IMR-90 (cell line): ENCODE results near the gene FGFR4. TPM values are rescaled to one million over a fixed set of nuclear protein-coding genes. Genes with fewer than 3 reads are reported as not detected.

Experiments
- ATAC-seq: fragments of 200-7000 bp; cut with Tn5 transposase; 2 replicates; pipeline ENCODE4 v1.9.1; 2020; ENCODE audit warnings: low read depth, mild to moderate bottlenecking, moderate library complexity
- BruUV-seq: library from RNA; stranded (reverse); fragments of 400-500 nt; replicated peaks from 2 replicates; lab custom pipeline; 2021; lab: Mats Ljungman, UMichigan
- CTCF ChIA-PET: fragments of 300-600 bp; formaldehyde crosslinking; extraction: SDS; loops from one replicate; lab custom pipeline; 2021; ENCODE audit warnings: antibody characterized with exemption; lab: Yijun Ruan, JAX
- POLR2A ChIA-PET: fragments of 300-600 bp; sonication (Branson Sonifier 250); formaldehyde crosslinking; loops from one replicate; lab custom pipeline; 2022; ENCODE audit warnings: antibody characterized with exemption; ENCODE audit not compliant: unreplicated experiment; lab: Charles Lee
- DNase-seq: peaks from one replicate; pipeline ENCODE4 v3.0.0; 2013
- H2AFZ ChIP-seq: replicated peaks from 2 replicates; pipeline ENCODE3; 2013; ENCODE audit warnings: low read length, mild to moderate bottlenecking; ENCODE audit not compliant: poor library complexity
- H2AK5ac ChIP-seq: 2 replicates; pipeline ENCODE4 v1.6.1; 2013; ENCODE audit warnings: low read depth, low read length, inconsistent platforms
- H2AK9ac ChIP-seq: replicated peaks from 2 replicates; pipeline ENCODE3; 2013; ENCODE audit warnings: mild to moderate bottlenecking, low read depth, low read length, moderate library complexity; ENCODE audit not compliant: poor library complexity
- H2BK120ac ChIP-seq: 2 replicates; pipeline ENCODE4 v1.6.1; 2013; ENCODE audit warnings: low read depth, low read length, inconsistent platforms
- H2BK15ac ChIP-seq: 3 replicates; pipeline ENCODE4 v1.6.1; 2013; ENCODE audit warnings: low read depth, low read length, inconsistent platforms
- H2BK20ac ChIP-seq: 2 replicates; pipeline ENCODE4 v1.6.1; 2013; ENCODE audit warnings: low read depth, mild to moderate bottlenecking, inconsistent platforms, low read length, moderate library complexity
- H2BK5ac ChIP-seq: 2 replicates; pipeline ENCODE4 v1.6.1; 2013; ENCODE audit warnings: mild to moderate bottlenecking, low read depth, low read length, inconsistent platforms; ENCODE audit not compliant: poor library complexity, severe bottlenecking
- H3K14ac ChIP-seq: replicated peaks from 2 replicates; pipeline ENCODE4 v1.6.1; 2013; ENCODE audit warnings: low read depth, low read length, inconsistent platforms
- H3K18ac ChIP-seq: 2 replicates; pipeline ENCODE4 v1.6.1; 2013; ENCODE audit warnings: low read depth, low read length, control low read depth
- H3K23ac ChIP-seq: 2 replicates; pipeline ENCODE4 v1.6.1; 2013; ENCODE audit warnings: low read depth, low read length, inconsistent platforms
- H3K27ac ChIP-seq: 2 replicates; pipeline ENCODE4 v1.5.1; 2013; ENCODE audit warnings: mild to moderate bottlenecking, control low read depth, low read length; ENCODE audit not compliant: insufficient read depth
- H3K27me3 ChIP-seq: 2 replicates; pipeline ENCODE4 v1.6.1; 2013; ENCODE audit warnings: low read length; ENCODE audit not compliant: control insufficient read depth, insufficient read depth
- H3K36me3 ChIP-seq: 2 replicates; pipeline ENCODE4 v1.6.1; 2013; ENCODE audit warnings: low read length, mixed read lengths; ENCODE audit not compliant: control insufficient read depth, insufficient read depth
- H3K4ac ChIP-seq: 2 replicates; pipeline ENCODE4 v1.6.1; 2013; ENCODE audit warnings: low read depth, low read length, inconsistent platforms
- H3K4me1 ChIP-seq: 2 replicates; pipeline ENCODE4 v1.6.1; 2013; ENCODE audit warnings: low read length, mixed read lengths; ENCODE audit not compliant: control insufficient read depth, insufficient read depth
- H3K4me2 ChIP-seq: 2 replicates; pipeline ENCODE4 v1.6.1; 2013; ENCODE audit warnings: low read depth, mild to moderate bottlenecking, control low read depth, low read length, moderate library complexity
- H3K4me3 ChIP-seq: 2 replicates; pipeline ENCODE4 v1.5.1; 2013; ENCODE audit warnings: low read depth, mild to moderate bottlenecking, control low read depth, low read length, moderate library complexity; ENCODE audit not compliant: insufficient read depth
- H3K56ac ChIP-seq: 2 replicates; pipeline ENCODE4 v1.6.1; 2013; ENCODE audit warnings: low read length, inconsistent platforms; ENCODE audit not compliant: insufficient read depth; ENCODE audit errors: extremely low read depth
- H3K79me1 ChIP-seq, 2 experiments: 2 replicates each; pipeline ENCODE4 v1.6.1; 2013; ENCODE audit warnings: low read length in 2 of 2, inconsistent platforms in 1 of 2, low read depth in 1 of 2
- H3K9ac ChIP-seq: 2 replicates; pipeline ENCODE4 v1.6.1; 2013; ENCODE audit warnings: low read depth, low read length, control low read depth
- H3K9me1 ChIP-seq: 2 replicates; pipeline ENCODE4 v1.6.1; 2013; ENCODE audit warnings: low read length, inconsistent platforms; ENCODE audit not compliant: insufficient read depth
- H3K9me3 ChIP-seq: 2 replicates; pipeline ENCODE4 v1.6.1; 2013; ENCODE audit warnings: low read length; ENCODE audit not compliant: control insufficient read depth, insufficient read depth
- H4K20me1 ChIP-seq: 2 replicates; pipeline ENCODE4 v1.6.1; 2013; ENCODE audit warnings: low read length, inconsistent platforms; ENCODE audit not compliant: insufficient read depth
- H4K5ac ChIP-seq: 2 replicates; pipeline ENCODE4 v1.6.1; 2013; ENCODE audit warnings: mild to moderate bottlenecking, low read depth, low read length, control low read depth
- H4K8ac ChIP-seq, 2 experiments: 2 replicates each; pipeline ENCODE4 v1.6.1; 2013; ENCODE audit warnings: low read depth in 2 of 2, low read length in 2 of 2, control low read depth in 1 of 2, inconsistent platforms in 1 of 2
- H4K91ac ChIP-seq: 2 replicates; pipeline ENCODE4 v1.6.1; 2013; ENCODE audit warnings: low read depth, low read length, inconsistent platforms; ENCODE audit not compliant: insufficient read depth
- BHLHE40 ChIP-seq: fragments of 150-350 bp; IDR thresholded peaks from 2 replicates; pipeline ENCODE4 v1.6.1; 2016; ENCODE audit warnings: mild to moderate bottlenecking, low read depth, low read length
- CTCF ChIP-seq: conservative IDR thresholded peaks from 2 replicates; pipeline ENCODE4 v1.5.1; 2012; ENCODE audit warnings: mild to moderate bottlenecking, low read depth, low read length, improper control_type of control experiment
- FOS ChIP-seq: fragments of 150-350 bp; IDR thresholded peaks from 2 replicates; pipeline ENCODE4 v1.6.1; 2016; ENCODE audit warnings: low read depth, low read length
- MAFK ChIP-seq: IDR thresholded peaks from 2 replicates; pipeline ENCODE4 v1.6.1; 2012; ENCODE audit warnings: low read depth, low read length, improper control_type of control experiment
- MAZ ChIP-seq: IDR thresholded peaks from 2 replicates; pipeline ENCODE4 v1.6.1; 2012; ENCODE audit warnings: low read depth, mild to moderate bottlenecking, low read length, improper control_type of control experiment, moderate library complexity, borderline replicate concordance
- RAD21 ChIP-seq: IDR thresholded peaks from 2 replicates; pipeline ENCODE4 v1.6.1; 2012; ENCODE audit warnings: low read length, improper control_type of control experiment
- RCOR1 ChIP-seq: IDR thresholded peaks from 2 replicates; pipeline ENCODE4 v1.6.1; 2012; ENCODE audit warnings: mild to moderate bottlenecking, low read length, improper control_type of control experiment; ENCODE audit not compliant: insufficient replicate concordance
- RFX5 ChIP-seq: IDR thresholded peaks from 2 replicates; pipeline ENCODE4 v1.8.0; 2012; ENCODE audit warnings: low read depth, mild to moderate bottlenecking, low read length, moderate library complexity
- WGBS, 2 experiments: methylation state at CpG; one replicate each; pipeline versions ENCODE4 v1.1.5 to v1.1.7; 2013; ENCODE audit warnings: missing lambda C conversion rate in 2 of 2; ENCODE audit not compliant: insufficient read length in 1 of 2; ENCODE audit errors: extremely low coverage in 2 of 2; 5-methylcytosine and 5-hydroxymethylcytosine counted together
- dilution Hi-C: fragments of 300-500 bp; cut with HindIII; formaldehyde crosslinking; loops from one replicate; pipeline ENCODE4 v1.14.3; 2018; ENCODE audit warnings: low sequenced_read_pairs; ENCODE audit not compliant: unreplicated experiment
- in situ Hi-C: fragments of 300-500 bp; cut with MboI; formaldehyde crosslinking; loops from 3 replicates; pipeline ENCODE4 v1.14.3; 2019; ENCODE audit warnings: low sequenced_read_pairs, inconsistent platforms, mixed read lengths
- intact Hi-C: fragments of 100-400 bp; cut with micrococcal nuclease; formaldehyde crosslinking; loops from 2 replicates; pipeline ENCODE4 v1.10.0; 2022
- polyA plus RNA-seq, 3 experiments: library from polyadenylated mRNA; depleted of rRNA; stranded (reverse); fragments of >200 nt; gene quantifications; 2 replicates each; pipeline ENCODE4 v1.2.3, GENCODE V29; 2012; ENCODE audit warnings: low replicate concordance in 1 of 3
- total RNA-seq: library from RNA; depleted of rRNA; stranded (reverse); fragments of >200 nt; gene quantifications from 2 replicates; pipeline ENCODE4 v1.2.3, GENCODE V29; 2012
- TF ChIP-seq, protein P1 (sequence below): fragments of 150-350 bp; IDR thresholded peaks from 2 replicates; pipeline ENCODE4 v1.6.1; 2016; ENCODE audit warnings: low read depth, mild to moderate bottlenecking, low read length, moderate library complexity, borderline replicate concordance

FGFR4 gene
- total and polyA plus RNA-seq, 2 of the 4 experiments (the other 2 are of a cell fraction), result 0.90 to 2.4 TPM

- no TSS peak for BruUV-seq
- no peak overlapping the region for H2BK5ac ChIP-seq
- H3K23ac ChIP-seq, result no peak overlapping the region
- H3K79me1 ChIP-seq, result no peaks in the 10 kb centered on the region
- H3K9ac ChIP-seq, result no peak overlapping the region
- CTCF ChIA-PET, result interaction anchor here (0.5 to 3.1 kb wide), 6 partner anchors 18 to 452 kb away, joined by 3 to 43 read pairs (median 3); no protein-coding TSS in a partner anchor
- H2BK120ac ChIP-seq, result no peak overlapping the region
- no peaks in the 10 kb centered on the region; the same call in 1 of the 2 replicates for H3K27me3 ChIP-seq
- H4K8ac ChIP-seq, result no peak overlapping the region
- no peak overlapping the region for H4K5ac ChIP-seq
- no peak overlapping the region for H4K91ac ChIP-seq
- H3K4ac ChIP-seq, result no peak overlapping the region
- no peak overlapping the region for H2AFZ ChIP-seq
- H3K9me3 ChIP-seq, result no peaks in the 10 kb centered on the region
- H3K9me1 ChIP-seq, result peaks cover 6% of the 10 kb centered on the region; the same call in 1 of the 2 replicates
- no peak overlapping the region for H3K56ac ChIP-seq
- in situ Hi-C loops (loop anchor here (5.0 kb wide), 1 partner anchor 40 kb away; no protein-coding TSS in a partner anchor), dilution Hi-C loops (no loop called here), intact Hi-C loops (loop anchor here (1.0 to 10.0 kb wide), 2 partner anchors 162 to 454 kb away; no protein-coding TSS in a partner anchor)
- H2AK9ac ChIP-seq, result no peak overlapping the region
- H3K4me1 ChIP-seq, result no peaks in the 10 kb centered on the region; the same call in 1 of the 2 replicates
- H3K36me3 ChIP-seq, result no peaks in the 10 kb centered on the region
- ATAC-seq, result no peak
- no peak overlapping the region for H3K14ac ChIP-seq
- no peak overlapping the region for H2BK15ac ChIP-seq
- no peak overlapping the region for H2AK5ac ChIP-seq
- H3K18ac ChIP-seq, result no peak overlapping the region
- no peak overlapping the region for H3K27ac ChIP-seq
- no peak for TF ChIP-seq MAZ
- TF ChIP-seq FOS, result no peak
- no peak for TF ChIP-seq BHLHE40
- no peak for TF ChIP-seq RCOR1
- TF ChIP-seq CTCF, result no peak
- TF ChIP-seq RAD21, result no peak
- TF ChIP-seq, protein P1, sequence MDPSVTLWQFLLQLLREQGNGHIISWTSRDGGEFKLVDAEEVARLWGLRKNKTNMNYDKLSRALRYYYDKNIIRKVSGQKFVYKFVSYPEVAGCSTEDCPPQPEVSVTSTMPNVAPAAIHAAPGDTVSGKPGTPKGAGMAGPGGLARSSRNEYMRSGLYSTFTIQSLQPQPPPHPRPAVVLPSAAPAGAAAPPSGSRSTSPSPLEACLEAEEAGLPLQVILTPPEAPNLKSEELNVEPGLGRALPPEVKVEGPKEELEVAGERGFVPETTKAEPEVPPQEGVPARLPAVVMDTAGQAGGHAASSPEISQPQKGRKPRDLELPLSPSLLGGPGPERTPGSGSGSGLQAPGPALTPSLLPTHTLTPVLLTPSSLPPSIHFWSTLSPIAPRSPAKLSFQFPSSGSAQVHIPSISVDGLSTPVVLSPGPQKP, result no peak
- no peak for TF ChIP-seq RFX5
- TF ChIP-seq MAFK, result no peak
- POLR2A ChIA-PET, result no interaction called here
- no peak overlapping the region for H2BK20ac ChIP-seq
- no peak overlapping the region for H3K4me3 ChIP-seq
- H4K20me1 ChIP-seq, result no peaks in the 10 kb centered on the region
- 42% methylated on average over 2 of the region's 5 CpGs; no CpG with 5 or more reads in 1 of the 2 experiments for WGBS, 2 experiments
- DNase-seq, result no peak
- H3K4me2 ChIP-seq, result no peak overlapping the region
Measured at GRCh38 chr5:177112589-177113220, 26.0 kb downstream of the FGFR4 start.
